Measurements from ENCODE around the gene LY6G6C. TPM values are rescaled to one million over a fixed set of nuclear protein-coding genes. Genes with fewer than 3 reads are reported as not detected.
A peak's percentile ranks its signal among the peaks of the same experiment; 100 is the strongest.

Gene LY6G6C
- total RNA-seq, 2 donors from 2014 or later = not detected

DNA sequence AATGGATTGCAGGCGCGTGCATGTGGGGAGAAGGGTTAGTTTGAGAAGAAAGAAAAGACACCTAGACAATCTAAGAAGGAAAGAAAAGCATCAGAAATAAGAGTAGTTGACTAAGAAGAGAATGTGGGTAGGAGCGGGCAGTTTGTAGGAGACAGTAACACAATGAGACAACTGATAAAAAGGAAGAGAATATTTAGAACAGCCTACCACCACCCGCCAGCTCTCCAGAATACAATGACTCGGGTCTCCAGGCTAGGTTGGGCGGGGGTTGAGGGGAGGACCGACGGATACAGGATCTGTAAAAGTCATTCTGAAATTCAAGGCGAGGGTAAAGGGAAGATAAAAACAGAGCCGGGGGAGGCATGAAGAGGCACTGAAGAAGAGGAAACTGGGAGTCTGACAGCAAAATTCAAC is 19.1 kb downstream of the LY6G6C start:
- DNase-seq = no peak
- H3K4me3 Mint-ChIP-seq = peak overlapping the region; percentile 100
- peaks cover 11% of the 10 kb centered on the region for H3K36me3 Mint-ChIP-seq (ENCODE audit: low read depth)
- peak overlapping the region; percentile 100 for H3K27ac Mint-ChIP-seq
- H3K9me3 ChIP-seq (ENCODE audit: control insufficient read depth, low read length, poor library complexity, severe bottlenecking) = no peaks in the 10 kb centered on the region
- no peak for ATAC-seq
- H3K4me1 Mint-ChIP-seq = peaks cover 31% of the 10 kb centered on the region
- no peaks in the 10 kb centered on the region for H3K27me3 Mint-ChIP-seq

DNA sequence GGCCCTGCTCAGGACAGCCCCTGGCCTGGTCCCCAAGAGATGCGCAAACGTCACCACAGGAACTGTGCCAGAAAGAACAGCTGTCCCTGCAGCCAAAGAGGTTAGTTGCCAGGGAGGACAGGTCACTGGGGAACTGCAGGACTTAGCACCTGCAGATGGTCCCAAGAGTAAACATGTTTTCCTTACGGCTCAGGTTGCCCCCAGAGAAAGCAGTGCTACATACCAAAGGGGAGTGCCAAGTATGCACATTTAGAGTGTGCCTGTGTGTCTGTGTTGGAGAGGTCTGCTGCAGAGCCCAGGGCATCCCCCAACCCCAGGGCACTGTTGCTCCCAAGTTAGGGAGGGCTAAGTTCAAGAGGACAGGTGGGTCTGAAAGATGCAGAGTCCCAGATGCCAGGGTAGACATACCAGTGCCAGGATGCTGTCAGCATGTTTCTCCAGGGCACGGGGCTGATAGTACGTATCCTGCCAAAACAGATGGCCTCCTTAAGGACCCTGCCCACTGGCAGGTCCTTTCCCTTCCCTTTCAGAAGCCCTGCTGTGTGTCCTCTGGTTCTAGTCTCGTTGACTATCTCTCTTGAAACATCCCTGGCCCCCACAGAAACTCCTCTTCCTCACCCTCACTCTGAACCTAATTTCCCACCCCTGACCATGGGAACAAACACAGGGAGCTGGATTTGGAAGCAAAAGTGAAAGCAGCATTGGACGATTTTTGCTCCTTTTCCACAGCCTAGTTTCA is 19.7 kb downstream of the LY6G6C start:
- DNase-seq (no peak), ATAC-seq (no peak)
- Mint-ChIP-seq H3K36me3 (ENCODE audit: low read depth) (peaks cover 15% of the 10 kb centered on the region), H3K4me3 (peak overlapping the region; percentile 100), H3K27ac (peak overlapping the region; percentile 100), H3K27me3 (no peaks in the 10 kb centered on the region), H3K4me1 (peaks cover 34% of the 10 kb centered on the region)
- H3K9me3 ChIP-seq (ENCODE audit: control insufficient read depth, low read length, poor library complexity, severe bottlenecking) = no peaks in the 10 kb centered on the region

DNA sequence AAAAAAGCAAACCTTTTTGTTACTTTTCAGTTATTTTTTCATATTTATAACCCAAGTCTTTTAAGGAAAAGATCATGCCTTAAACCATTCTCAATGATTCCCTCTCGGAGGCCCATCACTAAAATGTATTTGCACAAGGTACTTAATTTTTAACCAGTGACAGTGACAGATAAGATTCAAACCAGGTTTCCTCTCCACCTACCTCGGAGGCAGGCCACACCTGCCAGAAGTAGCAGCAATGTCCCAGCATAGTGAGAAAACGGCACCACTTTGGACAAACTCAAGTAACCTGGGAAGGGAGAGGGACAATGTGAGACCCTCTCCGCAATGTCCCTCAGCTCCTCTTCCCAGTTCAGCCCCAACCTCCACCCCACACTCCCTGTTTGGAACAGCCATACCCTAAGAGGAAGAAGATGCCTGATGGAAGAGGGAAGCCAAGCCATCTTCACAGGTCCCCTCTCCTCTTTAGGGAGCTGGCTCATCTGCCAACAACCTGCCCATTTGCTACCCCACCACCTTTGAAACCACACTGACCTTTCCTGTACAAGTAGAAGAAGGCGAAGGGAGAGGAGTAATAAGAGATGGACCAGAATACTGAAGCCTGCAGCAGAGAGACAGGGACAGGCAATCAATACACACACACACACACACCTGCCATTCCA is 20.7 kb downstream of the LY6G6C start:
- ATAC-seq (no peak), DNase-seq (no peak)
- H3K27me3 Mint-ChIP-seq = no peaks in the 10 kb centered on the region
- peaks cover 34% of the 10 kb centered on the region for H3K4me1 Mint-ChIP-seq
- H3K36me3 Mint-ChIP-seq (ENCODE audit: low read depth) = peaks cover 15% of the 10 kb centered on the region
- H3K4me3 Mint-ChIP-seq = peak overlapping the region; percentile 100
- no peaks in the 10 kb centered on the region for H3K9me3 ChIP-seq (ENCODE audit: control insufficient read depth, low read length, poor library complexity, severe bottlenecking)
- peak overlapping the region; percentile 100 for H3K27ac Mint-ChIP-seq

DNA sequence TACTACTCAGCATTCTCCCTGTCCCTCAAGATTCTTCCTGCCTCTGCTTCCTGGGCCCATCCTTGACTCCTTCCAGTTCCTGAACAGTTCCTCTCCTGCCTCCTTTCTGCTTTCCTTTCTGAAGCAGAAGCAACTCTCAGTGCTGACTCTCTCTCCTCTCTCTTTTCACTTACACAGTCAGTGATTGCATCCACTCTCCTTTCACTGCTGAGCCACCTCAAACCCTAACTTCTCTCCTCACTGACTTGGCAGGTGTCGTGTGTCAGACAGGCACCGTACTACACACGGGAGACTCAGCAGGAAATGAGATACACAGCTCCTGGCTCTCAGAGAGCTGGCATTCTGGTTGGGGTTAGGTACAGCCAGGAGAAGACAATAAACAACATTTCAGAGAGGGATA is 24.0 kb downstream of the LY6G6C start:
- Mint-ChIP-seq H3K36me3 (ENCODE audit: low read depth) (peaks cover 16% of the 10 kb centered on the region), H3K4me1 (peaks cover 27% of the 10 kb centered on the region), H3K27ac (peak overlapping the region; percentile 93), H3K4me3 (no peak overlapping the region), H3K27me3 (no peaks in the 10 kb centered on the region)
- DNase-seq = no peak
- no peak for ATAC-seq
- no peaks in the 10 kb centered on the region for H3K9me3 ChIP-seq (ENCODE audit: control insufficient read depth, low read length, poor library complexity, severe bottlenecking)

DNA sequence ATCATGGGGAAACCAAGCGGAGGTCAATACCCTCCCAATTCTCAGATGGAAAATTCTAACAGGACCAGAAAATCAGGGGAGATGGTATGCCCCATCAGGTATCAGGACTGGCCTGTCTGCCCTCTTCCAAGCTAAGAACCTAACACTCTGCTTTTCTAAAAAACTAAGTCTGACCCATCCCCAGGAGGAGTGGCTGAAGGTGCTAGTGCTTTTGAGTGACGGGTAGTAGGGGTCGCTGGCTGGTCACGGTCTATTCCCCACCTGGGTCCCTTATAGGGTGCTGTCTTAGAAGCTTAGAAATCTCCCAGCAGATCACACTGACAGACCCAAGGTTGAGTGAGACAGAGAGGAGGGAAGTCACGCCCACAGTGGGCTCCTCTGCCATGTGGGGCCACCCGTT is 28.0 kb downstream of the LY6G6C start:
- Mint-ChIP-seq H3K4me3 (no peak overlapping the region), H3K27ac (no peak overlapping the region), H3K4me1 (peaks cover 16% of the 10 kb centered on the region), H3K27me3 (no peaks in the 10 kb centered on the region), H3K36me3 (ENCODE audit: low read depth) (peaks cover 14% of the 10 kb centered on the region)
- H3K9me3 ChIP-seq (ENCODE audit: control insufficient read depth, low read length, poor library complexity, severe bottlenecking) = no peaks in the 10 kb centered on the region
- ATAC-seq = no peak
- DNase-seq = no peak

DNA sequence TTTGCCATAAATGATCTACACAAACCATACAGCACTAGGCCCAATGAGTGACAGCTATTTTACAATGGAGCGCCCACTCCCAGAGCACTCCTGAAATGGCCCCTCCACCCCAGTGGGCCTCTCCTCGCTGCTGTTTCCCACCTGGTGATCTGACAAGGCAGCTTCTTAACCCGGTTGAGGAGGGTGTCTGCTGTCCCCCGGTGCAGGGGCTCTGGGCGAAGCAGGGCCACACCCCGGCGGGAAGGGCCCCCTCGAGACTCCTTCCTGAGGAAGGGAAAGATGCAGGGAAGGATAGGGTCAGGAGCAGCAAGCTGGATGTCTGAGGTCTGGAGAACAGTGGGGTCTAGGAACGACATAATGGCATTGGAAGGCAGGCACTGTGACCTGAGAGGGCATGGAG is 28.7 kb downstream of the LY6G6C start:
- H3K4me3 Mint-ChIP-seq = no peak overlapping the region
- H3K4me1 Mint-ChIP-seq = peaks cover 13% of the 10 kb centered on the region
- ATAC-seq (no peak), DNase-seq (no peak)
- no peak overlapping the region for H3K27ac Mint-ChIP-seq
- peaks cover 14% of the 10 kb centered on the region for H3K36me3 Mint-ChIP-seq (ENCODE audit: low read depth)
- no peaks in the 10 kb centered on the region for H3K27me3 Mint-ChIP-seq
- H3K9me3 ChIP-seq (ENCODE audit: control insufficient read depth, low read length, poor library complexity, severe bottlenecking) = no peaks in the 10 kb centered on the region

DNA sequence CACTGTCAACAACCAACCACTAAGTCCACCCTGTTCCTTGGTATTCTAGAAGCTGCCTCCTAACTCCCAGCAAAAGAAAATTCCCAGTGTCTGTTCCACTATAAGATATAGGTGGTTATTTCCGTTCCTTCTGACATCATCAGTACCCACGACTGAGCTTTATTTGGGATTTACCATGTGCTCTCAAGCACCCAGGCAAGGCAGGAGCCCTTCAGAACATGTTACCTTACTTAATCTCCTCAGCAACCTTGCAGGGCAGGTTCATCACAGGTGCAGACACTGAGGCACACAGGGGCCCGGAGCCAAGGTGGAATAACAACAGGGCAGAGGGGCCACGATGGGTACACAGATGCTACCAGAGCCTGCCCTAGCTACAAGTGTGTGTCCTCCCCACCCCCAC is 29.2 kb downstream of the LY6G6C start:
- Mint-ChIP-seq H3K4me3 (no peak overlapping the region), H3K4me1 (peaks cover 8% of the 10 kb centered on the region), H3K36me3 (ENCODE audit: low read depth) (peaks cover 9% of the 10 kb centered on the region), H3K27ac (no peak overlapping the region), H3K27me3 (no peaks in the 10 kb centered on the region)
- no peak for ATAC-seq
- no peaks in the 10 kb centered on the region for H3K9me3 ChIP-seq (ENCODE audit: control insufficient read depth, low read length, poor library complexity, severe bottlenecking)
- no peak for DNase-seq

DNA sequence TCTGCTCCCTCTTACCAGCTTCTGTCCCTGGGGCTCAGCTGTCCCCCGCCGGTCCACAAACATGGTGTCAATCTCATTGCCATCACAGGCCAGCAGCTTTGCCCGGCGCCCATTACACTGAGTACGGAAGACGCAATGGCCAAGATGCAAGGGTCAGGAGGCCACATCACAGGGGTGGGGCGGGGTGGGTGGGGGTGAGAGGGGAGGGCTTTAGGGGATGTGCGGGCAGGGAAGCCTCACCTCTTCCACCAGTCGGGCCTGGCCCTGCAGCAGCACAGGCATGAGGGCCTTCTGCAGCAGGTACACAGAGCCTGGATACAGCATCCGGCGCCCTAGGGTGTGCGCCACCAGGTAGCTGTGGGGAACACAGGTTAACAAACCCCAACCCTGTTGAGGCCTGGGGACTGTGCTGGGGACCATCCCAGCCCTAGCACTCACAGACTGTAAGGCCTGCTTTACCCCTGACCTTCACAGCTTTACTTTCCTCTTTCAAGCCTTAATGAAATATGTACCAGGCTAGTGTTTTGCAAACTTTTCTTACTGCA is 29.9 kb downstream of the LY6G6C start:
- Mint-ChIP-seq H3K36me3 (ENCODE audit: low read depth) (peaks cover 6% of the 10 kb centered on the region), H3K4me3 (no peak overlapping the region), H3K4me1 (peaks cover 5% of the 10 kb centered on the region), H3K27me3 (no peaks in the 10 kb centered on the region), H3K27ac (no peak overlapping the region)
- no peaks in the 10 kb centered on the region for H3K9me3 ChIP-seq (ENCODE audit: control insufficient read depth, low read length, poor library complexity, severe bottlenecking)
- no peak for ATAC-seq
- no peak for DNase-seq

DNA sequence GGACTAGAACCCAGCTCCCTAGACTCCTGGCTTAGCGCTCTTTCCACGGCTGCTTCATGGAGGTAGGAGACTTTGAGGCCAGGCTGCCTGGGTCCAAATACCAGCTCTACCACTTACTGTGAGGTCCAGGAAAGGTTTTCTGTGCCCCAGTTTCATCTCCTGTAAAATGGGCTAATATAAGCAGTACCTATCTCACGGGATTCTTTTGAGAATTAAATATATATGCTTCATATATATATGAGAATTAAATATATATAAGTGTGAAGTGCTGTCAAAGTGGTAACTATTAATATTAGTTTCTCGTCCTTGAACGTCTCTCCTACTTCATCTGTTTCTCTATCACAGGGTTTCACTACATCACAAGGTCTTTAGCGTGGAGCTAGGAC is 30.5 kb downstream of the LY6G6C start:
- no peak overlapping the region for H3K27ac Mint-ChIP-seq
- H3K36me3 Mint-ChIP-seq (ENCODE audit: low read depth) = peaks cover 9% of the 10 kb centered on the region

DNA sequence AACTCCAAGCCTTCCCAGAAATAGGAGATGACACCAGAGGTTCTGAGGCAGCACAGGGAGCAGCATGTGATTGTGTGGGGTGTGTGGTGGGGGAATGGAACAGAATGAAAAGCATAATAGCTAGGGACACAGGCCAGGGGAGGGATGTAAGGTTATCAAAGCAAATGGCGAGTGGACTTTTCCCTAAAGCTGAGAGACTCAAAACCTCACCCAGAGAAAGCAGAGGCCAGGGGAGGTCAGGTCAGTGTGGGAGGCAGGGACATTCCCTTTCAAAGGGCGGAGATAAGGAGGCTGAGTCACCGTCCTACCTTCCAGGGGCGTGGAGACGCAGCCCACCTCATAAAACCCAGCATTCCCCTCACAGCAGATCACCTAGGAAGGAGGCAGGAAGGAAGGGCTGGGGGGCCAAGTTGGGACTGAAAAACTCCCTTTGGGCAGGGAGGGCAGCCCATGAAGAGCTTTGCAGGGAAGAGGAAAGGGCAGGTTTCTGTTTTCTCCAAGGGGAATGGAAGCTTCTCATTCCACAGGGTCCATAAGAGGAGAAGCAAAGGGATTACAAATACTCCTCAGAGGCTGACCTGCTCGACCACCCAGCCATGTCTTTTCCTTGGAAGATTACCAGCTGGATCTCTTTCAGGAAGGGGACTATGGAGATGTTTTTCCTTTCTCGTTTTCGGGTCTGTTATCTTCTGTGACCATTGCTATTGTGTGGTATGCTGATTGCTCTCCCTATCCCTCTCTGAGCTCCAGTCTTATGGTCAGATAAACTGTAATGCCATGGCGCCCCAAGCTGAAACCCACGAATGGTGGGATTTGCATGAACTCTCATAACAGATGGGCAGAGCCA is 31.1 kb downstream of the LY6G6C start:
- DNase-seq (no peak), ATAC-seq (no peak)
- Mint-ChIP-seq H3K36me3 (ENCODE audit: low read depth) (peaks cover 9% of the 10 kb centered on the region), H3K4me1 (peaks cover 7% of the 10 kb centered on the region), H3K27ac (peak overlapping the region; percentile 34), H3K4me3 (peak overlapping the region; percentile 49), H3K27me3 (no peaks in the 10 kb centered on the region)
- no peaks in the 10 kb centered on the region for H3K9me3 ChIP-seq (ENCODE audit: control insufficient read depth, low read length, poor library complexity, severe bottlenecking)

More for the DNA sequence above, 30.5 kb downstream of the LY6G6C start:
- H3K4me3 Mint-ChIP-seq = no peak overlapping the region
- H3K27me3 Mint-ChIP-seq = no peaks in the 10 kb centered on the region
- peaks cover 7% of the 10 kb centered on the region for H3K4me1 Mint-ChIP-seq
- no peaks in the 10 kb centered on the region for H3K9me3 ChIP-seq (ENCODE audit: control insufficient read depth, low read length, poor library complexity, severe bottlenecking)
- ATAC-seq (no peak), DNase-seq (no peak)

DNA sequence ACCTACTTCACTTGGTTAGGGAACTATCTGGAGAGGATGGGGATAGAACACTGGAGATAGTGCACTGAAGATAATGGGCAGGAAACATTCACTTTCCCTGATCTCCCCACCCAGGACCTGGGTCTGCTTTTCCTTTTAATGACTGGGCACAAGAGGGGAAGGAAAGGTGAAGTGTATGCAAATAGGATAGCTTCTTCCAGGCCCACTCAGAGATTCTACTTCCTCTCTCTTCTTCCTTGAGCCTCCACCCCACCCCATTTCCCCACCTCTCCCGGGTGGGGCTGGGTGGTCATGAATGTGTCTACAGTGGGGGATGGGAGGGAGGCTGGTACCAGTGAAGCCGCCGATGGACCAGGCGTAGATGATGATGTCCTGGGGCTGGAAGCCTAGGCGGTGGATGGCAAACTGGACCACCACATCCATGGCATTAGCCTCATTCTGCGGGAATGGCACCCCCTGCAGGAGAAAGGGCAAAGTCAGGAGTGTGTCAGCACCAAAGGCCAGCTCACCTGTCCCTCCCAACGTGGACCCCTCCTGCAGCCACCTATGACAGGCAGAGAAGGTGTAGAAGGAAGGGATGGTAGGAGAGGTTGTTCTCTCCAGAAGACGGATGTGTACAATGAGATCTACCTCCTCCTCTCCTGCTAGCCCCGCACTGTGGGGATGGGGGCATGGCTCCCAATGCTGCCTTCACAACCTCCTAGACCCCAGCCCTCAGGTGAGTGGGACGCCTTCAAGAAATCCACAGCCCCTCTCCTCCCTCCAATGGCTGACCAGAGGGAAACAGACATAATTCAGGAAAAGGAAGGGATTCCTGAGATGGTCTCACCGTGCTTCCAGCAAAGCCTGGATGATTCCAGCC is 32.1 kb downstream of the LY6G6C start:
- peaks cover 9% of the 10 kb centered on the region for H3K36me3 Mint-ChIP-seq (ENCODE audit: low read depth)
- peak overlapping the region; percentile 34 for H3K27ac Mint-ChIP-seq
- DNase-seq = no peak
- H3K4me3 Mint-ChIP-seq = no peak overlapping the region
- no peak for ATAC-seq
- no peaks in the 10 kb centered on the region for H3K9me3 ChIP-seq (ENCODE audit: control insufficient read depth, low read length, poor library complexity, severe bottlenecking)
- peaks cover 7% of the 10 kb centered on the region for H3K4me1 Mint-ChIP-seq
- no peaks in the 10 kb centered on the region for H3K27me3 Mint-ChIP-seq

DNA sequence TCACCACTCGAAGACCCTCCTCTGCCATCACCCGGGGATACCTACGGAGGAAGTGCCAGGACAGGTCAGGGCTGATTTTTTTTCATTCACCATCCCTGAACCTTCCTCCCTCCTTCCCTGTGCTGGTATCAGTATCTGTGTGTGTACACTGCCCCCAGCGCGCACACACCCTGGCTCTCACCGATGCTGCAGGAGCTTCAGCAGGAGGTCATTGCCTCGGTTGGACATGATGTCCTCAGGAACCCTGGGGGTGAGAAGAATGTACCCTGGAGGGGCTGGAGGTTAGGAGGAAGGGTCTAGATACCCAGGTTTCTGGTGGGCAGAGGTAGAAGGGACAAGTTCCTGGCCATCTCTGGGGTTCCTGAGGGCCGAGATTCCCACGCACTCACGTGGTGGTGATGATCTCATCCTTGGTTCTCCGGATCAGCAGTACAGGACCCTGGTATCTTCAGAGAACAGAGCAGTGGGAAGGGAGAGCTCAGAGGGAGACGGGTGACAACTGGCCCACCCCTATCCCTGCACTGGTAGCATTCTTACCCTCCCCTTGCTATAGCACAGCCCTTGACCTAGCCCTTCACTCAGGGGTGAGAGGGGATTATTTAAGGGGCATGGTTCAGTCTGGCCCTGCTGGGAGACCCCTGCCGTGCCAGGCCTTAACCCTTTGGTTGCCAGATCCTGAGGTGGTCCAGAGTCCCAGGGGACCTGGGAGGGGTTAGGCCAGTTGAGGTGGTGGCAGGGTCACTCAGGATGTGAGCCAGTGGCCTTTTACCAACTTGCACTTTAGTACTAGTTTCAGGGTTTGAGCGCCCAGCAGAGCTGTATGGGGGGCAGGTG is 33.5 kb downstream of the LY6G6C start:
- ATAC-seq = no peak
- H3K4me1 Mint-ChIP-seq = peaks cover 7% of the 10 kb centered on the region
- H3K36me3 Mint-ChIP-seq (ENCODE audit: low read depth) = peaks cover 9% of the 10 kb centered on the region
- DNase-seq = no peak
- H3K27me3 Mint-ChIP-seq = no peaks in the 10 kb centered on the region
- no peak overlapping the region for H3K27ac Mint-ChIP-seq
- H3K9me3 ChIP-seq (ENCODE audit: control insufficient read depth, low read length, poor library complexity, severe bottlenecking) = no peaks in the 10 kb centered on the region
- H3K4me3 Mint-ChIP-seq = no peak overlapping the region
